ENCODE results near the gene TTLL5. TPM values are rescaled to one million over a fixed set of nuclear protein-coding genes. Genes with fewer than 3 reads are reported as not detected.

Gene TTLL5
- total and polyA plus RNA-seq, 8 donors, result 10.1 to 48.4 (median 17.3) TPM

DNA sequence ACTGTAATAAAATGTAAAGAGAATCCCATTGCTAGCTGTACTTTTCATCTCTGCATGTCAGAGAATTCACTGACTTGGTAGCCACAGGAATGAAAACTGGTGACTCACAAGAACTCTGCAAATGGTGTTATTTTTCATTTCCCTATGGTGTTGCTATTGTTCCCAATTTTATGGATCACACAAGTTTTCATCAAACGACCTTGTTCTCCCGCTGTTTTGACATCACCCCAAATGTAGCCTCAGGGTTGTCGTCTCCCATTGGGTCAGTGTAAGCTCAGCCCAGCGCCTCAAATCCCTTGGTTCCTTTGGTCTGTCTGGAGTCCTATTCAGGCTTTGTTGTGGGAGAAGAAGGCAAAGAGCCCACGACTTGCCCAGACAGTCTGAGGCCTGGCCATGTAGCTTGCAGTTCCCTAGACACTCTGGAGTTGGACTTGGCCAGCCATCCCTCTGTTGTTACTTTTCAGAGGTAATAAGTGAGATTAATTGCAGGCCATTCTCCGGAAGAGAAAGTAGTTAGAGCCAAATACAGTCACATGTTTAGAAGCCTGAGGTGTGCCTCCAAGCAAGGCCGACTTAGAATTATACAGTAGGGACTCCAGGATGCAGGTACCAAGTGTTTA, 161.6 kb downstream of the TTLL5 start:
- 43 to 61% (median 48%) methylated on average over 7 of the region's 7 CpGs for WGBS, 5 donors
- peak overlapping the region; percentile 61 to 82 (median 69) for H3K27ac ChIP-seq
- peaks cover 0 to 16% (median 9%) of the 10 kb centered on the region in 4 donors for H3K36me3 ChIP-seq
- H3K9me3 ChIP-seq, result no peaks in the 10 kb centered on the region
- H3K27me3 ChIP-seq, result no peaks in the 10 kb centered on the region
- peak in 1 of 2 donors; percentile 22 for DNase-seq
- TF ChIP-seq POLR2AphosphoS5 (IDR thresholded peaks at IDR 0.05) (no peak), POLR2A (IDR thresholded peaks at IDR 0.05) (no peak), EP300 (IDR thresholded peaks at IDR 0.05) (no peak)
- TF ChIP-seq, protein P1, sequence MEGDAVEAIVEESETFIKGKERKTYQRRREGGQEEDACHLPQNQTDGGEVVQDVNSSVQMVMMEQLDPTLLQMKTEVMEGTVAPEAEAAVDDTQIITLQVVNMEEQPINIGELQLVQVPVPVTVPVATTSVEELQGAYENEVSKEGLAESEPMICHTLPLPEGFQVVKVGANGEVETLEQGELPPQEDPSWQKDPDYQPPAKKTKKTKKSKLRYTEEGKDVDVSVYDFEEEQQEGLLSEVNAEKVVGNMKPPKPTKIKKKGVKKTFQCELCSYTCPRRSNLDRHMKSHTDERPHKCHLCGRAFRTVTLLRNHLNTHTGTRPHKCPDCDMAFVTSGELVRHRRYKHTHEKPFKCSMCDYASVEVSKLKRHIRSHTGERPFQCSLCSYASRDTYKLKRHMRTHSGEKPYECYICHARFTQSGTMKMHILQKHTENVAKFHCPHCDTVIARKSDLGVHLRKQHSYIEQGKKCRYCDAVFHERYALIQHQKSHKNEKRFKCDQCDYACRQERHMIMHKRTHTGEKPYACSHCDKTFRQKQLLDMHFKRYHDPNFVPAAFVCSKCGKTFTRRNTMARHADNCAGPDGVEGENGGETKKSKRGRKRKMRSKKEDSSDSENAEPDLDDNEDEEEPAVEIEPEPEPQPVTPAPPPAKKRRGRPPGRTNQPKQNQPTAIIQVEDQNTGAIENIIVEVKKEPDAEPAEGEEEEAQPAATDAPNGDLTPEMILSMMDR (IDR thresholded peaks at IDR 0.05), result no peak
- intact Hi-C loops (cut with DNase I; ENCODE audit: low total_unique reads), result no loop called here
- H3K4me1 ChIP-seq, result peaks cover 24 to 63% (median 47%) of the 10 kb centered on the region in 4 donors
- H3K4me3 ChIP-seq, result no peak overlapping the region

GRCh38 chr14:75823334-75823733, 162.3 kb downstream of the TTLL5 start:
- peak in 1 of 2 donors; percentile 62 for DNase-seq
- H3K4me1 ChIP-seq, result peaks cover 24 to 63% (median 47%) of the 10 kb centered on the region in 4 donors
- WGBS, 5 donors, result 26 to 40% (median 33%) methylated on average over 4 of the region's 4 CpGs
- TF ChIP-seq POLR2A (IDR thresholded peaks at IDR 0.05), result no peak
- no peak for TF ChIP-seq POLR2AphosphoS5 (IDR thresholded peaks at IDR 0.05)
- TF ChIP-seq, protein P1 (IDR thresholded peaks at IDR 0.05), result no peak
- no peak for TF ChIP-seq EP300 (IDR thresholded peaks at IDR 0.05)
- H3K36me3 ChIP-seq, result peaks cover 0 to 16% (median 9%) of the 10 kb centered on the region in 4 donors
- intact Hi-C loops (cut with DNase I; ENCODE audit: low total_unique reads), result no loop called here
- peak overlapping the region; percentile 39 to 82 (median 74) for H3K27ac ChIP-seq
- H3K4me3 ChIP-seq, result no peak overlapping the region
- H3K9me3 ChIP-seq, result no peaks in the 10 kb centered on the region
- H3K27me3 ChIP-seq, result no peaks in the 10 kb centered on the region

GRCh38 chr14:75824318-75824717, 163.3 kb downstream of the TTLL5 start:
- Histone ChIP-seq H3K9me3 (no peaks in the 10 kb centered on the region), H3K4me3 (no peak overlapping the region), H3K4me1 (peaks cover 24 to 63% (median 47%) of the 10 kb centered on the region in 4 donors), H3K27me3 (no peaks in the 10 kb centered on the region), H3K36me3 (peaks cover 0 to 16% (median 9%) of the 10 kb centered on the region in 4 donors), H3K27ac (peak overlapping the region in 3 of 5 donors; percentile 69 to 82 (median 77))
- no peak for TF ChIP-seq EP300 (IDR thresholded peaks at IDR 0.05)
- TF ChIP-seq POLR2A (IDR thresholded peaks at IDR 0.05), result no peak
- TF ChIP-seq, protein P1 (IDR thresholded peaks at IDR 0.05), result no peak
- TF ChIP-seq POLR2AphosphoS5 (IDR thresholded peaks at IDR 0.05), result no peak
- DNase-seq, result peak in 1 of 2 donors; percentile 19
- 65 to 75% (median 68%) methylated on average over 3 of the region's 3 CpGs for WGBS, 5 donors
- intact Hi-C loops (cut with DNase I; ENCODE audit: low total_unique reads), result no loop called here

DNA sequence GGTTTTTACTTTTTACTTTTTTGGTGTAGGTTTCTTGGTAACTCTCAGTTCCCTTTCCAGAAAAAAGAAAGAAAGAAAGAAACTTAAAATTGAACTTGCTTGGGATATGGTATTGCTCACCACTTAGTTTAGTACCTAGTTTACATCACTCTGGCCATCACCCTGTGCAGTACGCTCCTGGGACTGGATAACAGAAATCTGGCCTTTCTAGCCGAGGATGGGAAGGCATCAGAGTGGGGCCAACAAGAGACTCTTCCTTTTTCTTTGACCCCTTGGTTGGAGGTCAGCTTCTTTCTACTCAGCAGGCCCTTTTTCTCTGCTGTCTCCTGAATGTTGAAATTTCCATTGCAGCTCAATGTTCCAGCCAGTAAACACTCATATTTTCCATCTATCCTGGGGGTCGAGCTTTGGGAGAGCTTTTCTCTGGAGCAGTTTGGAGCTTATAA, 164.1 kb downstream of the TTLL5 start:
- H3K4me1 ChIP-seq, result peaks cover 24 to 63% (median 47%) of the 10 kb centered on the region in 4 donors
- intact Hi-C loops (cut with DNase I; ENCODE audit: low total_unique reads), result no loop called here
- WGBS, 5 donors, result 55 to 65% (median 57%) methylated on average over 3 of the region's 3 CpGs
- H3K4me3 ChIP-seq, result no peak overlapping the region
- H3K36me3 ChIP-seq, result peaks cover 0 to 8% (median 4%) of the 10 kb centered on the region in 4 donors
- no peaks in the 10 kb centered on the region for H3K27me3 ChIP-seq
- DNase-seq, result peak in 1 of 2 donors; percentile 78
- TF ChIP-seq, protein P1 (IDR thresholded peaks at IDR 0.05), result no peak
- no peak for TF ChIP-seq EP300 (IDR thresholded peaks at IDR 0.05)
- TF ChIP-seq POLR2A (IDR thresholded peaks at IDR 0.05), result no peak
- no peak for TF ChIP-seq POLR2AphosphoS5 (IDR thresholded peaks at IDR 0.05)
- peak overlapping the region in 4 of 5 donors; percentile 73 to 82 (median 77) for H3K27ac ChIP-seq
- H3K9me3 ChIP-seq, result no peaks in the 10 kb centered on the region
